ENCODE measurements around the gene ASB1.

- TF ChIP-seq TAF1 (IDR thresholded peaks at IDR 0.05; ENCODE audit: borderline replicate concordance, low read depth, low read length): no peak
- TF ChIP-seq POLR2A (IDR thresholded peaks at IDR 0.05; ENCODE audit: low read depth, low read length): no peak
- no peak for TF ChIP-seq POLR2AphosphoS5 (IDR thresholded peaks at IDR 0.05; ENCODE audit: low read depth, low read length)
Measured at GRCh38 chr2:238382381-238382781, 44.3 kb upstream of the ASB1 start.

Measured in GM12892 (cell line).